Gastroesophageal sphincter (tissue), 4 donors: ENCODE data around the gene ALG1L2. TPM values are rescaled to one million over a fixed set of nuclear protein-coding genes. Genes with fewer than 3 reads are reported as not detected.
"Not testable (repeated sequence)": the region's sequence is repeated elsewhere in the genome, so short reads cannot be mapped to it uniquely, and the experiment has no call there.

ENCODE experiments used
- ATAC-seq: fragments of 150-250 bp; one replicate; pipeline ENCODE4 v1.9.1; 2016; ENCODE audit warnings: mild to moderate bottlenecking, moderate library complexity
- H3K27ac ChIP-seq, 4 donors: fragments of 200-600 bp; sonication (generic) in 3 of 4; 1 replicate in 3 of 4; 2 replicates in 1 of 4; pipeline ENCODE4 v1.5.1; 2016 to 2019
- H3K27me3 ChIP-seq: fragments of 200-600 bp; sonication (generic); one replicate; pipeline ENCODE4 v1.5.1; 2019
- H3K36me3 ChIP-seq, 2 donors: fragments of 200-600 bp; sonication (generic); one replicate each; pipeline ENCODE4 v1.5.1; 2019; ENCODE audit warnings: control low read depth in 1 of 2
- H3K4me1 ChIP-seq, 3 donors: fragments of 200-600 bp; sonication (generic); 1 replicate in 2 of 3; 2 replicates in 1 of 3; pipeline ENCODE4 v1.5.1; 2016 to 2019; ENCODE audit warnings: control low read depth in 2 of 3
- H3K4me3 ChIP-seq, 2 donors: fragments of 200-600 bp; sonication (generic); one replicate each; pipeline ENCODE4 v1.5.1; 2019; ENCODE audit warnings: mild to moderate bottlenecking in 1 of 2, moderate library complexity in 1 of 2
- H3K9me3 ChIP-seq, 3 donors: fragments of 200-600 bp; sonication (generic); one replicate each; pipeline ENCODE4 v1.5.1; 2017 to 2019; ENCODE audit warnings: control low read depth in 2 of 3
- CTCF ChIP-seq, 4 experiments: fragments of 200-600 bp in 2 of 4; fragments of 450-650 bp in 2 of 4; sonication (generic) in 1 of 4; IDR thresholded peaks; one replicate each; pipeline ENCODE4 v1.5.1; 2017 to 2019; ENCODE audit warnings: antibody characterized with exemption in 4 of 4, mild to moderate bottlenecking in 2 of 4, moderate library complexity in 2 of 4
- EP300 ChIP-seq: sonication (generic); formaldehyde crosslinking; IDR thresholded peaks from one replicate; pipeline ENCODE4 v1.6.1; 2017; ENCODE audit warnings: antibody characterized with exemption, mild to moderate bottlenecking
- POLR2A ChIP-seq, 2 donors: fragments of 450-650 bp; IDR thresholded peaks; one replicate each; pipeline ENCODE4 v1.6.1; 2017; ENCODE audit warnings: antibody characterized with exemption in 2 of 2, mild to moderate bottlenecking in 2 of 2, moderate library complexity in 1 of 2
- POLR2AphosphoS5 ChIP-seq: sonication (generic); formaldehyde crosslinking; IDR thresholded peaks from one replicate; pipeline ENCODE4 v1.6.1; 2017; ENCODE audit warnings: antibody characterized with exemption
- WGBS, 2 donors: methylation state at CpG; one replicate each; pipeline ENCODE4 v1.1.5; 2018; ENCODE audit warnings: low coverage in 1 of 2; 5-methylcytosine and 5-hydroxymethylcytosine counted together
- total RNA-seq, 4 donors: library from RNA; depleted of rRNA; stranded (reverse); fragments of >200 nt; gene quantifications; one replicate each; pipeline ENCODE4 v1.1.0, GENCODE V29; 2016

Gene ALG1L2
- total RNA-seq, 4 donors from 2014 or later: not detected

- H3K9me3 ChIP-seq, H3K27me3 ChIP-seq, H3K36me3 ChIP-seq, ATAC-seq, H3K4me3 ChIP-seq, H3K4me1 ChIP-seq: not testable (repeated sequence)
- no CpG with 5 or more reads among the region's 4 CpGs for WGBS, 2 donors
- peak overlapping the region in 3 of 4 donors; percentile 43 to 78 (median 64) for H3K27ac ChIP-seq
These were observed 23.4 kb upstream of the ALG1L2 start for GRCh38 chr3:130058267-130058657.

GRCh38 chr3:130058716-130059115 is 22.9 kb upstream of the ALG1L2 start:
- H3K27me3 ChIP-seq, H3K4me1 ChIP-seq, H3K36me3 ChIP-seq, H3K9me3 ChIP-seq, H3K4me3 ChIP-seq, ATAC-seq: not testable (repeated sequence)
- peak overlapping the region in 3 of 4 donors; percentile 43 to 78 (median 64) for H3K27ac ChIP-seq
- 10 to 17% methylated on average over 1 of the region's 6 CpGs for WGBS, 2 donors

- no CpG with 5 or more reads among the region's 1 CpG for WGBS, 2 donors
- peak overlapping the region in 3 of 4 donors; percentile 43 to 78 (median 64) for H3K27ac ChIP-seq
- H3K27me3 ChIP-seq, H3K4me1 ChIP-seq, H3K9me3 ChIP-seq, H3K36me3 ChIP-seq, ATAC-seq, H3K4me3 ChIP-seq: not testable (repeated sequence)
These were observed 22.5 kb upstream of the ALG1L2 start for GRCh38 chr3:130059162-130059561.

- 70 to 80% methylated on average over 2 to 4 of the region's 4 CpGs for WGBS, 2 donors
These were observed 8.0 kb upstream of the ALG1L2 start for GRCh38 chr3:130073582-130073981.

GRCh38 chr3:130077636-130078035 is 4.0 kb upstream of the ALG1L2 start:
- H3K27ac ChIP-seq: no peak overlapping the region
- no peaks in the 10 kb centered on the region for H3K9me3 ChIP-seq
- no CpG with 5 or more reads among the region's 7 CpGs for WGBS, 2 donors
- no peak overlapping the region for H3K4me3 ChIP-seq
- ATAC-seq: no peak
- H3K4me1 ChIP-seq: no peaks in the 10 kb centered on the region
- no peaks in the 10 kb centered on the region for H3K36me3 ChIP-seq
- TF ChIP-seq POLR2A (IDR thresholded peaks at IDR 0.05): no peak
- TF ChIP-seq POLR2AphosphoS5: no peak
- no peak for TF ChIP-seq EP300
- no peak for TF ChIP-seq CTCF (IDR thresholded peaks at IDR 0.05)
- no peaks in the 10 kb centered on the region for H3K27me3 ChIP-seq

More at GRCh38 chr3:130073582-130073981, 8.0 kb upstream of the ALG1L2 start:
- H3K36me3 ChIP-seq: no peaks in the 10 kb centered on the region
- TF ChIP-seq CTCF (IDR thresholded peaks at IDR 0.05) (no peak), POLR2A (IDR thresholded peaks at IDR 0.05) (no peak), EP300 (no peak), POLR2AphosphoS5 (no peak)
- no peaks in the 10 kb centered on the region for H3K27me3 ChIP-seq
- no peaks in the 10 kb centered on the region for H3K9me3 ChIP-seq
- H3K4me3 ChIP-seq: no peak overlapping the region
- no peak for ATAC-seq
- H3K4me1 ChIP-seq: no peaks in the 10 kb centered on the region
- no peak overlapping the region for H3K27ac ChIP-seq

GRCh38 chr3:130083363-130084090 is 1.9 kb downstream of the ALG1L2 start:
- H3K9me3 ChIP-seq, H3K4me1 ChIP-seq, H3K27ac ChIP-seq, H3K36me3 ChIP-seq, H3K27me3 ChIP-seq, H3K4me3 ChIP-seq: not testable (repeated sequence)
- ATAC-seq: peak; percentile 17
- 68 to 69% methylated on average over 6 of the region's 7 CpGs for WGBS, 2 donors

- ATAC-seq: no peak
- no peaks in the 10 kb centered on the region for H3K4me1 ChIP-seq
- H3K9me3 ChIP-seq: no peaks in the 10 kb centered on the region
- WGBS, 2 donors: 60 to 80% methylated on average over 1 to 4 of the region's 5 CpGs
- H3K27ac ChIP-seq: no peak overlapping the region
- H3K27me3 ChIP-seq: no peaks in the 10 kb centered on the region
- H3K36me3 ChIP-seq: no peaks in the 10 kb centered on the region
- no peak overlapping the region for H3K4me3 ChIP-seq
- TF ChIP-seq EP300 (no peak), CTCF (IDR thresholded peaks at IDR 0.05) (no peak), POLR2A (IDR thresholded peaks at IDR 0.05) (no peak), POLR2AphosphoS5 (no peak)
These were observed 2.9 kb downstream of the ALG1L2 start for GRCh38 chr3:130084436-130084980.
